NCI-H1417 (cell line): ENCODE data around the gene ANP32B.
"Not testable (repeated sequence)": the region's sequence is repeated elsewhere in the genome, so short reads cannot be mapped to it uniquely, and the experiment has no call there.

Source experiments
- DNase-seq, 3 experiments: peaks; one replicate each; lab custom pipeline; 2025; lab: John Stamatoyannopoulos, UW

The ANP32B gene

DNA sequence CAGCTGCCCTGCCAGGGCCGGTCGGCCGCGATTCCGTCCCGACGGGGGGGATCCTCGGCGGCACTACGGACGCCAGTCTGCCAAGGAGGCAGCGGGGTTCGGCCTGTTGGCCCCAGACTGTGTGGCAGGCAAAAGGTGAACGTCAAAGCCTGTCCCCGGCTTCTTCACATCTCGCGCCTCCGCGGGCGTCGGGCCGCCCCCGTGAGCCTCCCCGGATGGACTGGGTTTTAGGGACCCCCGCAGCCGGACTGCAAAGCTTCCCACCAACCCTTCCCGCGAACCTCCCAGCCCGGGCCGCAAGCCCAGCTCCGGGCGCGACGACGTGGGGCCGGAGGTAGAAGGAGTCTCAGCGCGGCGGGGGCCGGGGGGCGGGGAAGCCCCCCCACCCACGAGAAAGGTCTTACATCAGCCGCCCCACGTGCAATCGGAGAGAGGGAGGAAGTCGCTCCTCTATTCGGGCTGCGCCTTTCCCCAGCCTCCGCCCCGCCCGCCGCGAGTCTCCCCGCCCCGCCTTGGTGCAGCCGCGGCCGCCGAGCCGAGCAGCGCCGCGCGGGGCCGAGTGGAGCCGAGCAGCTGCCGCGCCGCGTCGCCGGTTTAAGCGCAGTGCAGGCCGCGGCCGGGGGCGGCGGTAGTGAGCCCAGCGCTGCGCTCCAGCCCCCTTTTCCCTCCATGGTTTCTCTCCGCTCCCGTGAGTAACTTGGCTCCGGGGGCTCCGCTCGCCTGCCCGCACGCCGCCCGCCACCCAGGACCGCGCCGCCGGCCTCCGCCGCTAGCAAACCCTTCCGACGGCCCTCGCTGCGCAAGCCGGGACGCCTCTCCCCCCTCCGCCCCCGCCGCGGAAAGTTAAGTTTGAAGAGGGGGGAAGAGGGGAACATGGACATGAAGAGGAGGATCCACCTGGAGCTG lies at the start of gene ANP32B:
ANP32B (plus strand) TSS at position 659 of the 906 bp plus-strand sequence; CDS start at position 874, 215 bp downstream.
- DNase-seq: peak; percentile 79 to 97 (median 97)

DNA sequence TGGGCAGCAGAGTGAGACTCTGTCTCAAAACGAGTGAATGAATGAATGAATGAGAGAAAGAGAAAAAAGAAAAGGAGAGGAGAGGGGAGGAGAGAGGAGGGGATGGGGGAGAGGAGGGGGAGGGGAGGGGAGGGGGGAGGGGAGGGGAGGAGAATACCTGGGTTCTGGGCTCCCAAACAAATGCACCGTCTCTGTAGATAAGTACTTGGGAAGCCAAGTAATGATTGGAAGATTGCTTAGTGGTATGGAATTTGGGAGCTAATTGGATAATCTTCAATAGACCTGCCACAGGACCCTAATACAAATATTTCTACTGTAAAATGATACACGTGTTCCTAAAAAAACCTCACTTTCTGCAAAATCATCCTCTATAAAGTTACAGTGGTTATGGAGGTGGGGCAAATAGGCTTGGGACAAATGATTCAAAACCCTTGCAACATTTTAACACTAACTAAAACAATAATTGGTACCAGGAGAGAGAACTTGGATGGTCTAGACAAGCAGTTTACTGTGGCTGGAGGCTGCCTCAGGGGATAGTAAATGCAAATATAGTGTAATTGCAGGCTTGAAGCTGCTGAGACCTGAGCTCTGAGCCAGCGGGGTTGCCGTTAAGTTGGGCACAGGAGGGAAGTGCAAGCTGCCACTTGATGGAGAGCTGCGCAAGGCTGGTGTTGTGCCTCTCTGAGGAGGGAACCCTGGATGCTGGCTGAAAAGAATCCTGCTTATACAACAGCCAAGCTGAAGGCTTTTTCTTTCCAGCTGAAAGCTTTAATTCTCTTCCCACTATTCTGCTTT lies 48.6 kb upstream of the ANP32B start:
- peak in 2 of 3 experiments; percentile 89 to 97 for DNase-seq

DNA sequence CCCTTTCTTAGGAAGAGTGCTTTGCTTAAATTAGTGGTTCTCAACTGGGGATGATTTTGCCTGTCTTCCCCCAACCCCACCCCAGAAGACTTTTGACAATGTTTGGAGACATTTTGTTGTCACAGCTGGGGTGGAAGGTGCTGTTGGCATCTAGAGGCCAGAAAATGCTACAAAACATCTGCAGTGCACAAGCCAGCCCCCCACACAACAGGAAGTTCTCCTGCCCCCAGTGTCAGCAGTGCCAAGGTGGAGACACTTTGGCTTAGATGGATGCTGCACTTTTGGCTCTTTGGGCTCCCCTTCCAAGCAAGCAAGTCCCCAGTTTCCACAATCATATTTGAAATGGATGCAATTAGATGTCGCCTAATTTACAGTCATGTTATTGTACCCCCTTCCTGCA lies 47.9 kb upstream of the ANP32B start:
- DNase-seq: peak in 2 of 3 experiments; percentile 76 to 78

DNA sequence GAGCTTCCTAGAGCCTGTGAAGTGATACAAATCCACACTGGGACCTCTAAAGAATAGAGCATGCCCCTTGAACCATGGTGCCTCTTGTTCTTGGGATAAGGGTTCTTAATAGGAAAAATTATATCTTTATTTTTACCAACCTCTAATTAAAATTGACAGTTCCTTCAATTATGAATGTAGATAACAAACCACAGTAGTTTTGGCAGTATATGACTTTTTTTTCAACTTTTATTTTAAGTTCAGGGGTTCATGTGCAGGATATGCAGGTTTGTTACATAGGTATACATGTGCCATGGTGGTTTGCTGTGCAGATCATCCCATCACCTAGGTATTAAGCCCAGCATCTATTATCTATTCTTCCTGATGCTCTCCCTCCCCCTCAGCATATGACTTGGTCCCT lies 46.1 kb upstream of the ANP32B start:
- DNase-seq: no peak

DNA sequence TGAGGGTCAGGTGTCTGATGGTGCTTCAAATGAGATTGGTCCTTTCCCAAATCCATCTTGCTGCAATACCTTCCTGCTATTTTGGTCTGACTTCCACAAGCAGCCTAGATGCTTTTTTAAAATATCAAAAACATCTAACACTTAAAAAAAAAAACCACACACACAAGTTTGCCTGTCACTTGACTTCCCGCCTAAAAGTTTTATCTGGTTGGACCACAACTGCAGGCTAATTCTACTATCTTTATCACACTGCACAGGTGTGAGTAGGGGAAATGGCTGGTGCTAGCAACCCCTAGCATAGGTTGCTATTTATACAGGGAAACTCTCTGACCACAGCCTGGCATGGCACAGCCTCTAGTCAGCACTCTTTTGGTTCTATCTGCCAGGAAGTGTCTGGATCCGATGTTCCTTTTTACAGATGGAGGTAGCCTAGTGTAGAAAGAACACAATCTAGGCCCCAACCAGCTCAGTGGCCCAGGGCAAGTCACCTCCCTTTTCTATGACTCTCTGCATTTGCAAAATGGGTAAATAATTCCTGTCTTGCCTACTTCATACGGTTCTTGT lies 45.0 kb upstream of the ANP32B start, which contains the start of gene HEMGN:
HEMGN (minus strand) TSS at position 92 of the 564 bp plus-strand sequence; CDS start at position 56, 36 bp downstream.
- DNase-seq: no peak

DNA sequence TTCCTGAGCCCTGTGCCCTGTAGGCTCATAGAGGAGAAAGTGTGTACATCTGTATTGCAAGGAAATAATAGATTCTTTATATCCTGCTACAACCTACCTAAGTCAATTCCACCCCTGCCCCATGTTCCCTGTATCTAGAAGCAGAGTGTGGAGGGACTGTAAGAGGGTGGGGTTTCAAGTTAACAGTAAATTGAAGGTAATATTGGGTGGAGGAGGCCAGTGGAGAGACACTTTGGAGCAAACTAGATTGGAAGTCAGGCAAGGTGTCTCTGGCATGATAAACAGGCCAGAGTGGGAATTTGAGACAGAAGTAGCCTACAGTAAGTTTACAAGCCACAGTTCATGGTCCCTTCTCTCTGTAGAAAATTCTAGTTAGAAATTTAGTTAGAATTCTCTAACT lies 42.9 kb upstream of the ANP32B start:
- DNase-seq: no peak

DNA sequence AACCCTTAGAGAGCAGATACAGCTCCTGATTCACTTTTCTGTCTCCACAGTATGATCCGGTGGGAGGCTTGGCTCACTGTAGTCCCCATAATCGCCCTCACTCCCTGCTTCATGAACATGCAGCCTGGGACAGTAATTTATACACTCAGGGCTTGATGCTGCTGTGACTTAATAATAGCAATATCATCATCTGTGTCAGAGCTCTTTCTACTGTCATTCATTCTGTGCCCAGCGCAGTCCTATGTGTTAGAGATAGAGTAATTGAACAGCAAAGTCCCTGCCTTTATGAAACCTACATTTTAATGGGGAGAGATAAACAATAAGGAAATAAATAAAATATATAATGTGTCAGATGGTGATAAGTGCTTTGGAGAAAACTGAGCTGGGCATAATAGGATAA lies 42.4 kb upstream of the ANP32B start:
- DNase-seq: no peak

DNA sequence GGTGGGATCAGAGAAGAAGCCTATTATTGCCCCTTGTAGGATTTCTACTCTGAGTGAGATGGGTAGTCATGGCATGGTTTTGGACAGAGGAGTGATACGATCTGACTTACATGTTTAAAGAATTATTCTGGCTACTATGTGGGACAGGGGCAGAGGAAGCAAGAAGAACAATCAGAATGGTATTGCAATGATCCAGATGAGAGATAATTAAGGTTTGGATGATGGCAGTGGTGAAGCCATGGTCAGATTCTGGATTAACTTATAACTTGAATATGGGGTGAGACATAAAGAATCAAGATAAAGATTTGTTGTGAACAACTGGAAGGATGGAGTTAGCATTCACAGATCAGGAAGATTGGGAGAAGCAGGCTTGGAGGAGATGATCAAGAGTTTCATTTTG lies 41.8 kb upstream of the ANP32B start:
- no peak for DNase-seq

DNA sequence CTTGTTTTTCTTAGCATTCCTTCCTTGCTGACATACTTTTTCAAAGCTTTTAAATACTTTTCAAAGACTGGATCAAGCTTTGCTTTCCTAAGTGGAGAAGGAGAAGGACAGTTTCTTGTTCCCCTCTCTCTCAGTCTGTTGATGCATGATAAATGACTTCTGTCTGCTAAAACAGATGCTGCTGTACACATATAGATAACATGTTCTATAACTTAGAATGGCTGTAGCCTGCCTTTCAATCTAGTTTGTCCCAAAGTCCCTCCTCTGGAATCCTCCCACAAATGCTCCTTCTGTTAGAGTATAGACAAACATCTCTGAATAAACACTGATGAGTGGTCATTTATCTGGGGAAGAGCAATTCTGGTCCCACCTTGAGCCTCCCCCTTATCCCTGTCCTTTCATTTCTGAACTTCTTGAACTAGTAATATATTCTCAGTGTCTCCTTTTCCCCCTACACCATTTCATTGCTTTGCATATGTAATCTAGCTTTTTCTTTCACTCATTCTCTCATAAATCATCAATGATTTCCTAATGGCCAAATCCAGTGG lies 39.8 kb upstream of the ANP32B start:
- no peak for DNase-seq

DNA sequence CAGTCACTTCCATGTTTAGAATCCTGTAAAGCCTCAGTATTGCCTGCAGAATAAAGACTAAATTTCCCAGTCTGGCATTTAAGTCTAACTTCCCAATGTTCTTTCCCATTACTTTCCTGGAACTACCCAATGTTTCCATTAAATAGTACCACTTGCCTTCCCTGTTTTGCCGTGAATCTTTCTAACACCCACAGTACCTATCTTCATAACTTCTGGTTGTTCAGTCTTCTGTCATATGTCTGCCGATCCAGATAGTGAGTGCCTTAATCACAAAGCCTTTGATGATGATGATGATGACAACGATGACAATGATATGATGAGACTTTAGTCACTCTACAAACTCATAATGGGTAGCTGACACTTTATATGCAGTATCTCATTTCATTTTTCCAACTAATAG lies 38.5 kb upstream of the ANP32B start:
- no peak for DNase-seq

DNA sequence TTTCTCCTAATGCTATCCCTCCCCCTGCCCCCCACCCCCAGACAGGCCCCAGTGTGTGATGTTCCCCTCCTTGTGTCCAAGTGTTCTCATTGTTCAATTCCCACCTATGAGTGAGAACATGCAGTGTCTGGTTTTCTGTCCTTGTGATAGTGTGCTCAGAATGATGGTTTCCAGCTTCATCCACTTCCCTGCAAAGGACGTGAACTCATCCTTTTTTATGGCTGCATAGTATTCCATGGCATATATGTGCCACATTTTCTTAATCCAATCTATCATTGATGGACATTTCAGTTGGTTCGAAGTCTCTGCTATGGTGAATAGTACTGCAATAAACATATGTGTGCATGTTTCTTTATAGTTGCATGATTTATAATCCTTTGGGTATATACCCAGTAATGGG lies 37.7 kb upstream of the ANP32B start:
- DNase-seq: not testable (repeated sequence)

DNA sequence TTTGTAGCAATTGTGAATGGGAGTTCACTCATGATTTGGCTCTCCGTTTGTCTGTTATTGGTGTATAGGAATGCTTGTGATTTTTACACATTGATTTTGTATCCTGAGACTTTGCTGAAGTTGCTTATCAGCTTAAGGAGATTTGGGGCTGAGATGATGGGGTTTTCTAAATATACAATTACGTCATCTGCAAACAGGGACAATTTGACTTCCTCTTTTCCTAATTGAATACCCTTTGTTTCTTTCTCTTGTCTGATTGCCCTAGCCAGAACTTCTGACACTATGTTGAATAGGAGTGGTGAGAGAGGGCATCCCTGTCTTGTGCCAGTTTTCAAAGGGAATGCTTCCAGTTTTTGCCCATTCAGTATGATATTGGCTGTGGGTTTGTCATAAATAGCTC lies 36.0 kb upstream of the ANP32B start:
- not testable (repeated sequence) for DNase-seq

DNA sequence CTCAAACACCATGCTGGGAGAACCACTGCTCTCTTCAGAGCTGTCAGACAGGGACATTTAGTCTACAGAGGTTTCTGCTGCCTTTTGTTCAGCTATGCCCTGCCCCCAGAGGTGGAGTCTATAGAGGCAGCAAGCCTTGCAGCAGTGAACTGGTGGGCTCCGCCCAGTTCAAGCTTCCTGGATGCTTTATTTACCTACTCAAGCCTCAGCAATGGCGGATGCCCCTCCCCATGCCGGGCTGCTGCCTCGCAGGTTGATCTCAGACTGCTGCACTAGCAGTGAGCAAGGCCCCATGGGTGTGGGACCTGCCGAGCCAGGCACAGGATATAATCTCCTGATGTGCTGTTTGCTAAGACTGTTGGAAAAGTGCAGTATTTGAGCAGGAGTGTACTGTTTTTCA lies 32.3 kb upstream of the ANP32B start:
- peak in 1 of 3 experiments; percentile 23 for DNase-seq

DNA sequence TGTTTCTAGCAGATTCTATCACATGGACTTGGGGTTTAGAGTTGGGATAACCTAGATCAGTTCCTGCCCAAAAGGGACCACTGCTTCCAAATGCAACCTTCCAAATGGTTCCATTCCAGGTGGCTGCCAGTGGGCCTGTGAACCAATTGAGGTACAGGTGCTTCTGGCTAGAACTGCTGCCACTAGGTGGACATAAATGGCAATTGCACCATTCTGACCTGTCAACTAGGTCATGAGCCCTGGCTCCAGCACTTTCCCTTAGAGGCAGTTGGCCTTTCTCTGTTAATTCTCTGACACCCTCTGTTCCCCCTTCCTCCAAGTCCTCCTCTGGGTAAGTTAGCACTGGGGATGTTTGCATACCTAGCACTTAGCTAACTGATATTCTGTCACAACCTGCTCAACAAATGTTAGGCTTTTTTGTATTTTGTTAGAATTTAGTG lies 28.6 kb upstream of the ANP32B start:
- peak in 2 of 3 experiments; percentile 74 to 89 for DNase-seq

DNA sequence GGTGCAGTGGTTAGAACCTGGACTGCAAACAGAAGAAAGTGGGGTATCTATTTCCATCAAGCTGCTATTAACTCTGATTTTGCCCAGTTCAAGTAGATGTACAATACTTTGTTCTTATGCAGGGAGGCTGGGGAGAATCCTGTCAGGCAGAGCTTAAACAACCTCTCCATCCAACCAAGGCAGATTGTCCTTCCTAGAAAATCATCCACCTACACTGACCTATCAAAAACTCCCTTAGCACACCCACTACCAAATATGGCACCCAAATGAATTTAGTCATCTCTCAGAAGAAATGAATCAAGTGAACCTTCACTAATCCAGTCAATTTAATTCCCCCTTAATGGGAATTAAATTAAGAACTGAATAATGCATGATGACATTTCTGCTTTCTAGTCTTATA lies 26.8 kb upstream of the ANP32B start:
- no peak for DNase-seq

DNA sequence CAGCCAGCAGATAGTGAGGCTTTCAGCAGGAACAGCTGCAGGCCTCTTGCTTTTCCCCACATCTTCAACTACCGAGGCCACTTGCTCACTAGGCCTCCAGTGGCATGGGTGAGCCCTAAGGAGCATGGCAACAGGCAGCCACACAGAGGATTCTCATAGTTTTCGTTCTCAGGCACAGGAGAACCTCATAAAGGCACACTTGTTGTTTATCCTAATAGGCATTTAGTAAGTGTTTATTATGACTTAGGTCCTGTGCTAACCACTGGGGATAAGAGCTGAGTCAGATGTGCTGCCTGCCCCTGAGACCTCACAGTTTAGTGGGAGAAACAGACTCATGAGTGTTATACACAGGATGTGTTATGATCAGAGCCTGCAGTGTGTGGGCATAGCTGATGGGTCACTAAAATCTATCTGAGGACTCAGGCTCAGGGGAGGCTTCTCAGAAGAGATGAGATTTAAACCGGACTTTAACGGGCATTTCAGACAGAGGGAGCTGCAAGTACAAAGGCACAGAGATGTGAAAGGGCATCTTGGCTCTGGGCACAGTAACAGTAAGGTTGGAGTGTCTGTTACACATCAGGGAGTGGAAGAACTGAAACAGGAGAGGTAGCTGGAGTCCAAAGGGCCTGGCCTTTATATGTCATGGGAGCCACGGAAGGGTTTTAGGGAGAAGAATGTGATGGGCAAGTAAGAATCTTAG lies 24.2 kb upstream of the ANP32B start:
- DNase-seq: no peak

DNA sequence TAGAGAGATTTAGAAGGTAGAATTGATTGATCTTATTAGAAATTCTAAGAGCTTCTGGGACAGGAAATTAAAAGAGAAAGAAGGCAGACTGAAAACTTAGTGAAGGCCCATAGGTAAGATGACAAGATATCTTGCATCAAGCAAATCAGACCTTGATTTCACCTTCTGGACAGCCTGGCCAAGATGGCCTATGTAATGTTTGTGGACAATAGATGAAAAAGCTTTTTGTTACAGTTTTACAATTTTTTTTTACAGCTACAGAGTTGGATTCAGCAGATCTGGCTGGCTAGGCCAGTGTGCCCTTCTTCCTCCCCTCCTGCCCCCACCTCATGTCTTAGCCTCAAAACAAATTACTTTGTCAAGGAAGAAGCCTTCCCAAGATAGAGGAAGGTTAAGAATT lies 23.6 kb upstream of the ANP32B start:
- no peak for DNase-seq

DNA sequence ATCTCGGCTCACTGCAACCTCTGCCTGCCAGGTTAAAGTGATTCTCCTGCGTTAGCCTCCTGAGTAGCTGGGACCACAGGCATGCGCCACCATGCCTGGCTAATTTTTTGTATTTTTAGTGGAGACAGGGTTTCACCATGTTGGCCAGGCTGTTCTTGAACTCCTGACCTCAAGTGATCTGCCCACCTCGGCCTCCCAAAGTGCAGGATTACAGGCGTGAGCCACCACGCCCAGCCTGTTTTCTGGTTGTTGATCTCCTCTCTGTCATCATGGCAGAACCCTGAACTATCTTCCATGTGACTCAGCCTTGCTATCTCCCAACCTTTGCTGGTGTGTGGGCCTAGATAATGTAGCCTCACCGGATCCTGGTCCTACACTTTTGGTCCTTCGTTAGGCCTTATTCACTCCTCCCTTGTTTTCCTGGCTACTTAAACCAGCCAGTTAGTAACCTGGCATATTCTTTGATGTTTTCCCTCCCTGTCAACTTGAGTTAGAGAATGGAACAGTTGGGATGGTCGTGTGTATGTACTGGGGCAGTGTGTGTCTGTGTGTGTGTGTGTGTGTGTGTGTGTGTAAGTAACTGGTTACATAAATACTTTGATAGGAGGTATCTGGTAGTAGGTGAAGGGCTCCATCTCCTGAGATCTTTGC lies 22.3 kb upstream of the ANP32B start:
- DNase-seq: not testable (repeated sequence)

DNA sequence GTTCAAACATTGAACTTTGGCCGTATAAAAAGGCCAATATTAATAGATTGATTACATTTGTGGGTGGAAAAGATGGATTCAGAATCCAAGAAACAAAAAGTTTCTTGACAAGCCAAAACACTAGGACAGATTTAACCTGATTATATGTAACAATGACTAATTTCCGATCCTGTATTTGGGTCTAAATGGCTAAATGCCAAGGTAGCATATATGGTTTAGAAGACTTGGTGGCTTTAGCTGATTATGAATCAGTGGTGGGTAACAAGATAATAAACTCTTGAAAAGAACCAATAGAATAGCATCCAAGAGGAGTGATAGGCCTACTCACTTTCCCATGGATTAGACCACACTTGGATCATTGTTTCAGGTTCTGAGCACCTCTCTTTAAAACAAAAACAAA lies 21.8 kb upstream of the ANP32B start:
- DNase-seq: no peak

DNA sequence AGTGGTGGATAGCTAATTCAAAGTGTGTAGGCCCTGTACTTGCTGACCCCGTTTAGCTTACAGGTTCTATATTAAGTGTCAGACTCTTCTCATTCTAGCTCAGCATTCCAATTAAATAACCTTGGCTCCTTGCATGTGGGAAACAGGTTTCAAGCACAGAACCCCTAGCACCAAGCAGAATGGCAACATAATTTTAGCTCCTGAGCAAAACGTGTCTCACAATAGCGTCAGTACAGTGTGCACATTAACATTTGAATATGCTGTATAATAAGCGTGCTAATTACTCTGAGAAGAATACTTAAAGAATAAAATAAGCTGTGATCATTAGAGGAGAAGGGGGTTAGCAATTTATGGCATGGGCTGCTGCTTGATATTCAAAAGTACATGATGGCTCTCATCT lies 21.0 kb upstream of the ANP32B start:
- no peak for DNase-seq

DNA sequence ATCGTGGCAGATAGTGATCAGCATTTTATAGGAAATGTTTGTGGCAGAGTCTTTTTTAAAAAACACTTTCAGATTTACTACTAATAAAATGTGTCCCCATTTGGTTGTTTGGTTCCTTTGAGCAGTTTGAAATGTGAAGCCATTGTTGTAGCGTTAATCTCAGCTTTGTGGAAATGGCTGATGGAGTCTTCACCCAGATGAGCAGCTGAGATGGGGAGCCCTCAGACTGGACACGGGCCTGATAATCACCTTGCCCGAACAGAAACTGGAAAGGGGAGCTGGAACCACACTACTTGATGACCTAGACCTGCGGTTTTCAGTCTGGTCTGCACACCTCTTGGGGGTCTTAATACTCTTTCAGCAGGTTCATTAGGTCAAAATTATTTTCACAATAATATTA lies 20.6 kb upstream of the ANP32B start:
- no peak for DNase-seq
